CD14-positive monocyte (primary cell): ENCODE results near the gene PTPRN2. TPM values are rescaled to one million over a fixed set of nuclear protein-coding genes. Genes with fewer than 3 reads are reported as not detected.

Experiments used
- DNase-seq, 3 donors: peaks; one replicate each; pipeline ENCODE4 v3.0.0-alpha.2; 2011 to 2022
- H2AFZ ChIP-seq: 2 replicates; pipeline ENCODE4 v1.6.0; 2012; ENCODE audit warnings: mild to moderate bottlenecking, low read depth, low read length, inconsistent platforms; ENCODE audit not compliant: insufficient read depth, poor library complexity, severe bottlenecking
- H3K27ac ChIP-seq, 2 donors: 1 replicate in 1 of 2; 2 replicates in 1 of 2; pipeline ENCODE4 v1.5.1; 2012 to 2013; ENCODE audit warnings: low read length in 2 of 2, control low read depth in 1 of 2, inconsistent platforms in 1 of 2, low read depth in 1 of 2, mild to moderate bottlenecking in 1 of 2
- H3K27me3 ChIP-seq, 2 donors: one replicate each; pipeline versions ENCODE4 v1.6.0 to v1.6.1; 2011 to 2013; ENCODE audit warnings: low read length in 2 of 2; ENCODE audit not compliant: control insufficient read depth in 2 of 2, insufficient read depth in 2 of 2
- H3K36me3 ChIP-seq, 2 donors: replicated peaks in 1 of 2; 1 replicate in 1 of 2; 2 replicates in 1 of 2; pipeline versions ENCODE4 v1.5.1 to v1.6.1; 2012 to 2013; ENCODE audit warnings: low read length in 2 of 2, control low read depth in 1 of 2, inconsistent platforms in 1 of 2, mild to moderate bottlenecking in 1 of 2; ENCODE audit not compliant: insufficient read depth in 2 of 2, control insufficient read depth in 1 of 2
- H3K4me1 ChIP-seq, 2 donors: 1 replicate in 1 of 2; 2 replicates in 1 of 2; pipeline versions ENCODE4 v1.5.1 to v1.6.1; 2012 to 2013; ENCODE audit warnings: low read length in 2 of 2, control low read depth in 1 of 2, inconsistent platforms in 1 of 2, mild to moderate bottlenecking in 1 of 2, moderate library complexity in 1 of 2; ENCODE audit not compliant: insufficient read depth in 2 of 2, control insufficient read depth in 1 of 2
- H3K4me2 ChIP-seq: replicated peaks from 2 replicates; pipeline ENCODE3; 2012; ENCODE audit warnings: low read length, moderate library complexity, mild to moderate bottlenecking; ENCODE audit not compliant: poor library complexity, severe bottlenecking; ENCODE audit errors: extremely low read depth
- H3K4me3 ChIP-seq, 3 experiments: fragments of 200-600 bp in 1 of 3; sonication (generic) in 1 of 3; replicated peaks in 1 of 3; 1 replicate in 2 of 3; 2 replicates in 1 of 3; pipeline ENCODE4 v1.5.1; 2011 to 2013; ENCODE audit warnings: low read length in 3 of 3, mild to moderate bottlenecking in 3 of 3, control low read depth in 2 of 3, low read depth in 2 of 3, inconsistent platforms in 1 of 3, moderate library complexity in 1 of 3
- H3K79me2 ChIP-seq: 2 replicates; pipeline ENCODE4 v1.6.0; 2012; ENCODE audit warnings: mild to moderate bottlenecking, control low read depth, inconsistent platforms, low read length, moderate library complexity; ENCODE audit not compliant: insufficient read depth
- H3K9ac ChIP-seq: 2 replicates; pipeline ENCODE4 v1.6.0; 2017; ENCODE audit warnings: low read length, mild to moderate bottlenecking; ENCODE audit not compliant: insufficient read depth, poor library complexity, severe bottlenecking
- H3K9me3 ChIP-seq, 2 donors: replicated peaks in 1 of 2; 1 replicate in 1 of 2; 2 replicates in 1 of 2; pipeline versions ENCODE4 v1.5.1 to v1.6.1; 2012 to 2013; ENCODE audit warnings: low read length in 2 of 2, control low read depth in 1 of 2; ENCODE audit not compliant: control insufficient read depth in 1 of 2, insufficient read depth in 1 of 2
- H4K20me1 ChIP-seq: 2 replicates; pipeline ENCODE4 v1.6.0; 2012; ENCODE audit warnings: mild to moderate bottlenecking, low read length, control low read depth, moderate library complexity; ENCODE audit not compliant: insufficient read depth
- H3K27ac Mint-ChIP-seq, 7 donors: one replicate each; pipeline ENCODE4 v1.8.0; 2020; ENCODE audit warnings: mild to moderate bottlenecking in 7 of 7, mixed read lengths in 7 of 7, moderate library complexity in 6 of 7, inconsistent platforms in 2 of 7
- H3K27me3 Mint-ChIP-seq, 3 donors: one replicate each; pipeline ENCODE4 v1.8.0; 2021 to 2022; ENCODE audit warnings: low read depth in 3 of 3, mild to moderate bottlenecking in 3 of 3, mixed read lengths in 3 of 3, moderate library complexity in 3 of 3, inconsistent platforms in 1 of 3
- H3K36me3 Mint-ChIP-seq, 2 donors: one replicate each; pipeline ENCODE4 v1.8.0; 2020; ENCODE audit warnings: mixed read lengths in 2 of 2, inconsistent platforms in 1 of 2, mild to moderate bottlenecking in 1 of 2
- H3K4me1 Mint-ChIP-seq: one replicate; pipeline ENCODE4 v1.8.0; 2020; ENCODE audit warnings: mild to moderate bottlenecking, mixed read lengths
- H3K4me3 Mint-ChIP-seq, 2 donors: one replicate each; pipeline ENCODE4 v1.8.0; 2020; ENCODE audit warnings: mild to moderate bottlenecking in 2 of 2, mixed read lengths in 2 of 2, moderate library complexity in 1 of 2
- H3K9me3 Mint-ChIP-seq, 7 donors: one replicate each; pipeline ENCODE4 v1.8.0; 2020 to 2022; ENCODE audit warnings: mixed read lengths in 7 of 7, mild to moderate bottlenecking in 6 of 7, moderate library complexity in 6 of 7, inconsistent platforms in 2 of 7
- CTCF ChIP-seq: fragments of 200-600 bp; IDR thresholded peaks from one replicate; pipeline ENCODE4 v1.8.0; 2022; ENCODE audit warnings: antibody characterized with exemption, mild to moderate bottlenecking
- WGBS: methylation state at CpG from one replicate; pipeline ENCODE4 v1.1.5; 2013; ENCODE audit warnings: missing lambda C conversion rate; ENCODE audit not compliant: insufficient coverage; 5-methylcytosine and 5-hydroxymethylcytosine counted together
- intact Hi-C, 2 donors: fragments of 100-400 bp; cut with micrococcal nuclease; formaldehyde crosslinking; loops; one replicate each; pipeline versions ENCODE4 v1.15.0 to v1.15.1; 2023
- polyA plus RNA-seq, 3 donors: library from polyadenylated mRNA; depleted of rRNA in 1 of 3; unstranded in 2 of 3; stranded (reverse) in 1 of 3; fragments of 300-500 nt in 2 of 3; fragments of >200 nt in 1 of 3; fragmentation: Illumina TruSeq in 2 of 3; gene quantifications; 1 replicate in 2 of 3; 2 replicates in 1 of 3; pipeline ENCODE4 v1.2.3, GENCODE V29; 2012 to 2021

Gene PTPRN2
- polyA plus RNA-seq, 3 donors = 0.25 to 1.4 (median 0.97) TPM

GRCh38 chr7:158238616-158239289, 348.9 kb downstream of the PTPRN2 start:
- Mint-ChIP-seq H3K27me3 (peaks cover 0 to 1% (median 0%) of the 10 kb centered on the region in 3 donors), H3K9me3 (peaks cover 12 to 34% (median 20%) of the 10 kb centered on the region in 7 donors), H3K36me3 (no peaks in the 10 kb centered on the region), H3K4me3 (no peak overlapping the region), H3K4me1 (no peaks in the 10 kb centered on the region), H3K27ac (no peak overlapping the region)
- no peak for TF ChIP-seq CTCF
- Histone ChIP-seq H3K27ac (no peak overlapping the region), H3K4me2 (no peak overlapping the region), H3K4me1 (no peaks in the 10 kb centered on the region), H3K27me3 (no peaks in the 10 kb centered on the region), H4K20me1 (no peaks in the 10 kb centered on the region), H3K36me3 (no peaks in the 10 kb centered on the region), H3K9ac (no peak overlapping the region), H3K9me3 (peaks cover 6 to 32% of the 10 kb centered on the region in 2 donors), H3K79me2 (no peaks in the 10 kb centered on the region), H2AFZ (no peak overlapping the region), H3K4me3 (no peak overlapping the region)
- no peak for DNase-seq
- intact Hi-C loops = no loop called here
- 90% methylated on average over 20 of the region's 21 CpGs for WGBS

GRCh38 chr7:158237672-158238335, 349.8 kb downstream of the PTPRN2 start:
- 91% methylated on average over 25 of the region's 29 CpGs for WGBS
- no peak for DNase-seq
- H3K4me3 ChIP-seq = no peak overlapping the region
- no peaks in the 10 kb centered on the region for H3K4me1 ChIP-seq
- H2AFZ ChIP-seq = no peak overlapping the region
- no peak overlapping the region for H3K4me2 ChIP-seq
- H3K9ac ChIP-seq = no peak overlapping the region
- H3K36me3 Mint-ChIP-seq = no peaks in the 10 kb centered on the region
- no peak overlapping the region for H3K27ac ChIP-seq
- no peaks in the 10 kb centered on the region for H3K79me2 ChIP-seq
- H3K27ac Mint-ChIP-seq = no peak overlapping the region
- H3K27me3 ChIP-seq = no peaks in the 10 kb centered on the region
- H3K9me3 ChIP-seq = peaks cover 6 to 32% of the 10 kb centered on the region in 2 donors
- H4K20me1 ChIP-seq = no peaks in the 10 kb centered on the region
- no peaks in the 10 kb centered on the region for H3K36me3 ChIP-seq
- H3K4me1 Mint-ChIP-seq = no peaks in the 10 kb centered on the region
- H3K27me3 Mint-ChIP-seq = peaks cover 0 to 1% (median 0%) of the 10 kb centered on the region in 3 donors
- intact Hi-C loops = no loop called here
- no peak for TF ChIP-seq CTCF
- H3K9me3 Mint-ChIP-seq = peaks cover 12 to 35% (median 18%) of the 10 kb centered on the region in 7 donors
- H3K4me3 Mint-ChIP-seq = no peak overlapping the region
